ENCODE results near the gene PLA2G5. TPM values are rescaled to one million over a fixed set of nuclear protein-coding genes. Genes with fewer than 3 reads are reported as not detected.

PLA2G5 gene
- polyA plus RNA-seq, 1 donor (not counting 4 experiments of a cell fraction or from before 2014, with no cell fraction given): 0.16 TPM

GRCh38 chr1:20093303-20093702 lies 23.3 kb downstream of the PLA2G5 start:
- DNase-seq (ENCODE audit: low read depth, low spot score) (no peak), FAIRE-seq (no peak)
- dilution Hi-C loops (cut with MboI; ENCODE audit: extremely low pct_ligation_motif_present, low sequenced_read_pairs): no loop called here
- no peaks in the 10 kb centered on the region for H3K36me3 ChIP-seq (ENCODE audit: control insufficient read depth in 2 of 2, extremely low read depth in 1 of 2, insufficient read depth in 2 of 2, low read length in 2 of 2)
- H3K4me1 ChIP-seq (ENCODE audit: control insufficient read depth, extremely low read depth, insufficient read depth, low read length): no peaks in the 10 kb centered on the region
- no peak for TF ChIP-seq CTCF (optimal IDR thresholded peaks at IDR 0.05 in 1 of 3, IDR thresholded peaks at IDR 0.05 in 1 of 3, conservative IDR thresholded peaks at IDR 0.05 in 1 of 3; ENCODE audit: extremely low read depth in 1 of 3, insufficient read depth in 2 of 3, low read length in 3 of 3)
- no peak for TF ChIP-seq EZH2 (IDR thresholded peaks at IDR 0.05; ENCODE audit: low read length)
- peaks cover 4% of the 10 kb centered on the region for H3K9me3 ChIP-seq (ENCODE audit: control insufficient read depth, low read depth, low read length)
- H3K9ac ChIP-seq (ENCODE audit: control insufficient read depth, extremely low read depth, insufficient read depth, low read length): no peak overlapping the region
- H3K9me1 ChIP-seq (ENCODE audit: control insufficient read depth, extremely low read depth, insufficient read depth, low read length): no peaks in the 10 kb centered on the region
- H3K27ac ChIP-seq (ENCODE audit: control insufficient read depth, insufficient read depth, low read length): no peak overlapping the region
- H3K79me2 ChIP-seq (ENCODE audit: control insufficient read depth, insufficient read depth, low read length): no peaks in the 10 kb centered on the region
- no peaks in the 10 kb centered on the region for H4K20me1 ChIP-seq (ENCODE audit: control insufficient read depth, extremely low read depth, insufficient read depth, low read length)
- no peak overlapping the region for H3K4me3 ChIP-seq (ENCODE audit: control insufficient read depth in 2 of 3, extremely low read depth in 1 of 3, insufficient read depth in 2 of 3, low read depth in 1 of 3, low read length in 3 of 3)
- no peak overlapping the region for H2AFZ ChIP-seq (ENCODE audit: control insufficient read depth, low read length)
- no peak overlapping the region for H3K4me2 ChIP-seq (ENCODE audit: control insufficient read depth, extremely low read depth, insufficient read depth, low read depth, low read length)
- H3K27me3 ChIP-seq (ENCODE audit: control insufficient read depth, extremely low read depth, insufficient read depth, low read length): peaks cover 8% of the 10 kb centered on the region

- no peak overlapping the region for H3K4me2 ChIP-seq (ENCODE audit: control insufficient read depth, extremely low read depth, insufficient read depth, low read depth, low read length)
- H3K79me2 ChIP-seq (ENCODE audit: control insufficient read depth, insufficient read depth, low read length): no peaks in the 10 kb centered on the region
- FAIRE-seq (no peak), DNase-seq (ENCODE audit: low read depth, low spot score) (no peak)
- no peaks in the 10 kb centered on the region for H3K9me1 ChIP-seq (ENCODE audit: control insufficient read depth, extremely low read depth, insufficient read depth, low read length)
- H4K20me1 ChIP-seq (ENCODE audit: control insufficient read depth, extremely low read depth, insufficient read depth, low read length): no peaks in the 10 kb centered on the region
- no peak overlapping the region for H3K9ac ChIP-seq (ENCODE audit: control insufficient read depth, extremely low read depth, insufficient read depth, low read length)
- H3K9me3 ChIP-seq (ENCODE audit: control insufficient read depth, low read depth, low read length): peaks cover 4% of the 10 kb centered on the region
- no peaks in the 10 kb centered on the region for H3K4me1 ChIP-seq (ENCODE audit: control insufficient read depth, extremely low read depth, insufficient read depth, low read length)
- no peak overlapping the region for H2AFZ ChIP-seq (ENCODE audit: control insufficient read depth, low read length)
- TF ChIP-seq CTCF (optimal IDR thresholded peaks at IDR 0.05 in 1 of 3, IDR thresholded peaks at IDR 0.05 in 1 of 3, conservative IDR thresholded peaks at IDR 0.05 in 1 of 3; ENCODE audit: extremely low read depth in 1 of 3, insufficient read depth in 2 of 3, low read length in 3 of 3): no peak
- no peak for TF ChIP-seq EZH2 (IDR thresholded peaks at IDR 0.05; ENCODE audit: low read length)
- peaks cover 11% of the 10 kb centered on the region for H3K27me3 ChIP-seq (ENCODE audit: control insufficient read depth, extremely low read depth, insufficient read depth, low read length)
- H3K27ac ChIP-seq (ENCODE audit: control insufficient read depth, insufficient read depth, low read length): no peak overlapping the region
- dilution Hi-C loops (cut with MboI; ENCODE audit: extremely low pct_ligation_motif_present, low sequenced_read_pairs): no loop called here
- no peak overlapping the region for H3K4me3 ChIP-seq (ENCODE audit: control insufficient read depth in 2 of 3, extremely low read depth in 1 of 3, insufficient read depth in 2 of 3, low read depth in 1 of 3, low read length in 3 of 3)
- no peaks in the 10 kb centered on the region for H3K36me3 ChIP-seq (ENCODE audit: control insufficient read depth in 2 of 2, extremely low read depth in 1 of 2, insufficient read depth in 2 of 2, low read length in 2 of 2)
These were observed 24.0 kb downstream of the PLA2G5 start for GRCh38 chr1:20093940-20094391.

Data from keratinocyte (primary cell).